Occipital lobe (tissue), 2 donors: ENCODE results near the gene UQCC5. TPM values are rescaled to one million over a fixed set of nuclear protein-coding genes. Genes with fewer than 3 reads are reported as not detected.

Experiments used
- DNase-seq: peaks from one replicate; lab custom pipeline; 2025; lab: John Stamatoyannopoulos, UW
- total RNA-seq: library from RNA; depleted of rRNA; stranded (reverse); fragments of >200 nt; gene quantifications from one replicate; pipeline ENCODE4 v1.2.3, GENCODE V29; 2014

The UQCC5 gene
- total RNA-seq, 1 donor from 2014 or later = 4.1 TPM

GRCh38 chr3:52503788-52504424 lies 32.5 kb upstream of the UQCC5 start:
- DNase-seq = no peak

DNA sequence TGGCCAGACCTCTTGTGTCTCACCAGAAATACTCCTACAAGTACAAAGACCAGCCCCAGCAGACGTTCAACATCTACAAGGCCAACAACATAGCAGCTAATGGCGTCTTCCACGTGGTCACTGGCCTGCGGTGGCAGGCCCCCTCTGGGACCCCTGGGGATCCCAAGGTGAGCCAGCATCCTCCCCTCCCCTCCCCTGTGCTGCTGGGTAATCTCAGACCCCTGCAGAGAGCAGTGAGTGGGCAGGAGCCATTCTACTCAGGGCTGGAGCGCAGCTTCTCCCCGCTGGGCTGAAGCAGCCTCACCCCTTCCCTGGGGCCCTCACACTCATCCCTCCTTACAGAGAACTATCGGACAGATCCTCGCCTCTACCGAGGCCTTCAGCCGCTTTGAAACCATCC lies 31.4 kb upstream of the UQCC5 start:
- no peak for DNase-seq

GRCh38 chr3:52506266-52506966 lies 30.0 kb upstream of the UQCC5 start:
- no peak for DNase-seq

DNA sequence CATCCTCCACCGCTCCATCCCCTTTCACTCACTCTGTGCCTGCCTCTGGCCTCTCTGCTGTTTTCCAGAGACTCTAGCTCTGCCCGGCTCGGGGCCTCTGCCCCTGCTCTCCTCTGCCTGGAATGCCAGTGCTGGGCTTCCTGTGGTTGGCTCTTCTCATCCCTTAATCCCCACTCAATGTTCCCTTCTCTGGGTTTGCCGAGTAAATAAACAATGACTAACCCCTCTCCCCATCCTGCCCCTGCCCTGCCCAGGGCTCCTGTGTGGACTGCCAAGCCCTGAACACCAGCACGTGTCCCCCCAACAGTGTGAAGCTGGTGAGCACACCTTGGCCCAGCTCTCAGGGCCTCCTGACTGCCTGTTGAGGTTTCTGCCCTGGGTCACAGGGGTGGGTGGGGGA lies 29.0 kb upstream of the UQCC5 start:
- DNase-seq = no peak

DNA sequence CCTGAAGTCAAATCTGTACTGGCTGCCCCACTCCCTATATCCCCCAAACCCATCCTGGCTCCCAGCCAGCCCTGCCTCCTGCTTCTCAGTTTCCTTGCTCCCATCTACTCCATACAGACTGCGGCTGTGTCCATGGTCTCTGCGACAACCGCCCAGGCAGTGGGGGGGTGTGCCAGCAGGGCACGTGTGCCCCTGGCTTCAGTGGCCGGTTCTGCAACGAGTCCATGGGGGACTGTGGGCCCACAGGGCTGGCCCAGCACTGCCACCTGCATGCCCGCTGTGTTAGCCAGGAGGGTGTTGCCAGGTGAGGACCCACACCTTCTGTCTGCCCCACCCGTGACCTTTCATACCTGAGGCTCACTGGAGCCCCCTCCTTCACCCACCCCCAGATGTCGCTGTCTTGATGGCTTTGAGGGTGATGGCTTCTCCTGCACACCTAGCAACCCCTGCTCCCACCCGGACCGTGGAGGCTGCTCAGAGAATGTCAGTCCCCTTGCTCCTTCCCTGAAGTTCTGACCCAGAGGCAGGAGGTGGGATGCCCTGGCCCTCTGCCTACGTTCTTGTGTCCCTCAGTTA lies 26.6 kb upstream of the UQCC5 start:
- no peak for DNase-seq

DNA sequence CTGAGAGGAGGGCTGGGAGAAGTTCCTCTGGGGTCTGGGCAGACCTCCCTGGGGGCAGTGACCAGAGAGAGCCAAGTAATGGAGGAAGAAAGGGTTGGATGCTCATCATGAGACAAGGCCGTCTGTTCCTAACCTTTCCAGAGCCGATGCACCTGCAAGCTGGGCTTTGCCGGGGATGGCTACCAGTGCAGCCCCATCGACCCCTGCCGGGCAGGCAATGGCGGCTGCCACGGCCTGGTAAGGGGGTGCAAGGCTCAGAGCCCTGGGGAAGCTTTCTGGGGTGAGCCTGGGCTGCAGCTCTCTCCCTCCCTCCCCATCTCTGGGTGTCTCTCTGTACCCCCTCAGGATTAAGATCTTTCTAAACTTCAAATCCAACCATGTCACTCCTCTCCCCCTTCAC lies 24.9 kb upstream of the UQCC5 start:
- DNase-seq = no peak

GRCh38 chr3:52512105-52512504 lies 24.3 kb upstream of the UQCC5 start:
- no peak for DNase-seq

GRCh38 chr3:52512727-52513126 lies 23.7 kb upstream of the UQCC5 start:
- DNase-seq = no peak

DNA sequence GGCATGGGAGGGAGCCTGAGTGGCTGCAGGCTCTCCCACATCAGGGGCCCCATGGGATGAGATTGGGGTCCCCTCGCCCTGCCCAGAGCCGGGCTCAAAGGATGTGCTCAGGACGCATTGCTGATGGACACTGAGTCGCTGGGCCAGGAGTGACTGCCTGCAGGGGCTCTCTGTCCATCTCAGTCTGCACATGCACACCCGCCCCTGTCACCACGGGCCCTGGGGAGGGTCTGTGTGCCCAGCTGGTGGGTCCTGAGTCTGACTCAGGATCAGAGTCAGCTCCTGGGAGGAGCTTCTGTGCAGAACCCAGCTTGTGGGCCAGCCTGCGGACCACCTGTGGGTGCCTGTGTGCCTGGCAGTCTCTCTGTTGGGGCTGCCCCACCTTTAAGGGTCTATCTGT lies 23.1 kb upstream of the UQCC5 start:
- DNase-seq = no peak

GRCh38 chr3:52514576-52514975 lies 21.8 kb upstream of the UQCC5 start:
- DNase-seq = no peak

- DNase-seq = no peak
Observed at GRCh38 chr3:52515192-52515591, 21.2 kb upstream of the UQCC5 start.

DNA sequence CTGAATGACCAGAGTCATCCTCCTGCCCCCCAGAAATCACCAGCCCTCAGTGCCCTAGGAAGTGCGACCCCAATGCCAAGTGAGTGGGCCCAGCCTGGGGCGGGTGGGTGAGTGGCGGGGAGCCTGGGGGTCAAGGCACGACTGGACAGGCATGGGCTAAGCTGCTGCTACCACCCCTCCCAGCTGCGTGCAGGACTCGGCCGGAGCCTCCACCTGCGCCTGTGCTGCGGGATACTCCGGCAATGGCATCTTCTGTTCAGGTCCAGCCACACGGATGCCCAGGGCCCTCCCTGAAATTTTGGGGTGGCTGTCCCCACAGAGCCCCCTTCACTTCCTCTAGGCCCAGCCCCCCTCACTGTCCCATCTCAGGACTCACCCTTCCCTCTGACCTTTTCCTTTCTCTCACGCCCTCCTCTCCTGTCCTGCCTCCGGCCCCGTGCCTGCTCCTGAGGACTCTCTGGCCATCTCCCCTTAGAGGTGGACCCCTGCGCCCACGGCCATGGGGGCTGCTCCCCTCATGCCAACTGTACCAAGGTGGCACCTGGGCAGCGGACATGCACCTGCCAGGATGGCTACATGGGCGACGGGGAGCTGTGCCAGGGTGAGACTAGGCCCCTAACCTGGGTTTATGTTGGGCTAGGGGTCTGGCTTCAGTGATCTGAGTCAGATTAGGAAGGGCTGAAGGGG lies 19.8 kb upstream of the UQCC5 start:
- no peak for DNase-seq

DNA sequence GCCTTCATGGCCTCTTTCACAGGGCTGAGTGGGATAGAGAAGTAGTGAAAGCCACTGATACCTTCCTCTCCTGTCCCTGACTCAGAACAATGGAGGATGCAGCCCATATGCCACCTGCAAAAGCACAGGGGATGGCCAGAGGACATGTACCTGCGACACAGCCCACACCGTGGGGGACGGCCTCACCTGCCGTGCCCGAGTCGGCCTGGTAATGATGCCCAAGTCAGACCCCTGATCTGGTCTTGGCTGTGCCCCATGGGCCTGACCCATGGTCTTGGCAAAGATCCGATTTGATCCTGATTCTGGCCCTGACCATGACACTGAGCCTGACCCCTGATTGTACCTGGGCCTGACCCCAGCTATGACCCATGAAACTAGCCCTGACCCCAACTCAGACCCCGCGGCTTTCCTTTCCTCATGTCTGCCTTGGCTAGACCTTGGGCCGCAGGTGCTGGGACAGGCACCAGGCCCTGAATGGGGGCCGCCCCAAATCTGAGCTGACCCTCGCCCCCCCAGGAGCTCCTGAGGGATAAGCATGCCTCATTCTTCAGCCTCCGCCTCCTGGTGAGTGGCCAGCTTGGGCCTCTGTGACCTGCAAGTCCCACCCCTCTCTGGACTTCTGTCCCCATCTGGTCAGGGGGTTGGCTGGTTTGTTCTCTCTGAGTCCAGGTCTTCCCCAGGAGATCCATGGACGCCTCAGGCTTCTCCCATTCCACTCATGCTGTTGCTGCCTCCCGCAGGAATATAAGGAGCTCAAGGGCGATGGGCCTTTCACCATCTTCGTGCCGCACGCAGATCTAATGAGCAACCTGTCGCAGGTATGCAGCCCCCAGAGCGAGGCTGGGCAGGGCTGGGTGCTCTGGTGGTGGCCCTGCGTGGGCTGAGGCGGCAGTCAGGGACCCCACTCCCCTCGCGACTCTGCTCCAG lies 18.3 kb upstream of the UQCC5 start:
- no peak for DNase-seq

GRCh38 chr3:52518723-52519444 lies 17.5 kb upstream of the UQCC5 start:
- DNase-seq = no peak

DNA sequence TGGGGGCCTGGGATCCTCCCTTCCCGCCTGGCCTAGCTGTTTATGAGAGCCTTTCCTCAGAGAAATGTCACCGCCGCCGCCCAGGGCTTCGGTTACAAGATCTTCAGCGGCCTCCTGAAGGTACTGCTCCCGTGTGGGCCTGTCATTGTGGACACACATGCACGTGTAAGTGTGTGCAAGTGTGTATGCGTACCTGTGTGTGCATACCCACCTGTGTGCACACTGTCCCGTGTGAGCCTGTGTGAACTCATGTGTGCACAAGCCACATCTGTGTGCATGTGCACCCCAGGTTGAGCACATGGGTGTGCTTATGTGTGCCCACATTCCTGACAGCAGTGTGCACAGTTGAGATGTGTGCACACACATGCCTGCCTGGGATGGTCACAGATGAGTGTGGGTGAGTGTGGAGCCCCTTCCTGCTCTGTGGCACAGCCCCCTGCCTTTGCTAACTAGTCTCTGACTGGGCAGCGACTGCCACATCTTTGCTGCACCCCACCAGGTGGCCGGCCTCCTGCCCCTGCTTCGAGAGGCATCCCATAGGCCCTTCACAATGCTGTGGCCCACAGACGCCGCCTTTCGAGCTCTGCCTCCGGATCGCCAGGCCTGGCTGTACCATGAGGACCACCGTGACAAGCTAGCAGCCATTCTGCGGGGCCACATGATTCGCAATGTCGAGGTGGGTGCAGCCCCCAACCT lies 16.8 kb upstream of the UQCC5 start:
- no peak for DNase-seq

GRCh38 chr3:52520141-52520667 lies 16.2 kb upstream of the UQCC5 start:
- DNase-seq = no peak

GRCh38 chr3:52520716-52521487 lies 15.5 kb upstream of the UQCC5 start:
- DNase-seq = no peak

- no peak for DNase-seq
Observed at GRCh38 chr3:52521488-52521824, 14.9 kb upstream of the UQCC5 start.
